CD4-positive, alpha-beta T cell treated with Interleukin-2 at 100 ng/mL for 4 hours (primary cell): ENCODE results near the gene CENPN.

ENCODE experiments used
- DNase-seq: peaks from one replicate; pipeline ENCODE4 v3.0.0-alpha.2; 2020; ENCODE audit warnings: low spot score

The CENPN gene

DNA sequence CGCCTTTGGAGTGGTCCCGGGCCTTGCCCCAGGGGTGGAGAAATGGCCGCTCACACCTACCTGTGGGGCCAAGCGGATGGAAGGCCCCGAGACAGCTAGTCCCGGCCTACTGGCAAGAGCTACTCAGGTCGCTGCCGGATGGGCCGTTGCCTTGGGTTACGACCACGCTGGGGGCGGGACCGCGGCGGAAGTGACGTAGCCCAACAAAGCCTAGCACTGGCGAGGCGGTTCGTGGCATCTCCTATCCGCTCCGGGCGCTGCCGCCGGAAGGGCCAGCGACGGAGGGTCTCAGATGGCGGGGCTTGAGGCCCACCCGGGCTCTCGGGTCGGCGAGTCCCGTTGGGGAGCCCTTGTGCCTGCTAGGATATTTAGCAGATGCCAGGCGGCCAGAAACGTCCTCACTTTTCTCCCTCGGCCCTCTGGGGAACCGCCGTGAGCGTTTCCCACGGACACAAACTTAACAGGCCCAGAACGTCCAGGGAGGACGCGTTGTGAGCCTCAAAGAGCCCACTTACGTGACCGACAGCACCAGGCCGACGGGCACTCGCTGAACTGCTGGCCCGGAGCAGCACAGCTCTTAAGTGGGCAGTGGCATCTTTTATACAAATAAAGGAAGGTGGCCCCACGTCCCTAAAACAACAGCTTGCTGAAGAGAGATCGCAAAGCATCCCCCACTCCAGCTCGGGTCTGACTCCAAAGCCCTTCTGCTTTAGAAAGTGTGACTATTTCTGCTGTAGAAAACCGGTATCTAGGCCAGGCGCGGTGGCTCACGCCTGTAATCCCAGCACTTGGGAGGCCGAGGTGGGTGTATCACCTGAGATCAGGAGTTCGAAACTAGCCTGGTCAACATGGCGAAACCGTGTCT lies 70.3 kb downstream of the CENPN start, which contains the start of gene C16orf46:
Gene C16orf46, minus strand, starts transcription at position 163 of the 865 bp plus-strand sequence. CDS start 13,283 bp downstream, outside the sequence.
- DNase-seq, result peak; percentile 95

DNA sequence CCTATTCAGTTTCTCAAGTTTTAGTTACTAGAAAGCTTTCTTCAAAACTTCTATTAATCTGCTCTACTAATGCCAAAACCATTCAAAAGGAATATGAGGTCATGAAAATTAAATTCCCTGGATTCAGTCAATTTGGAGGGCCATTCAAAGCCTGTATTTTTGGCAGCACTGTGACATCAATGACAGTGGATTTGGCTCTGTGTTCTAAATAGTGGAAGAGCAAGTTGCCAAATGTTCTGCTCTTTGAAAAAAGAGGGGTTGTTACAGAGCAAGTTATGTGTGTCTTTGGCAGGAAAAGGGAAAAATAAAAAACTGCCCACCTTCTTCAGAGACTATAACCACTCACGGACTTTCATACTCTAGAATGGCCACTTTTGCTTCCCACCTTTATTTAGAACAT lies 73.2 kb downstream of the CENPN start:
- DNase-seq, result no peak

DNA sequence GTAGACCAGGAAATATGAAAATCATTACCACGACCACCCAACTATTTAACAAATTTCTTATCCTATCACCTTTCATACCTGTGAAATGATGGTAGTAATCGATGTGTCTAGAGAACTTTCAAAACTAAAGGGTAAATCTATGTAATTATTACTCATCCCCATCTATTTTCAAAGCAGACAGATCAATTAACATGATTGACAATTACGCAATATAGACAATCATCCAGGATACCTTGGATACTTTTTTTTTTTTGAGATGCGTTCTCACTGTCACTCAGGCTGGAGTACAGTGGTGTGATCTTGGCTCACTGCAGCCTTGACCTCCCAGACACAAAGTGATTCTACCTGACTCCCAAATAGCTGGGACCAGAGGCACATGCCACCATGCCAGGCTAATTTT lies 74.0 kb downstream of the CENPN start:
- no peak for DNase-seq
